NCI-H2081 treated with DMSO at 0.1 percent for 48 hours (cell line): ENCODE results near the gene AK1.

Experiments
- DNase-seq: peaks from one replicate; lab custom pipeline; 2025; lab: John Stamatoyannopoulos, UW

AK1 gene

GRCh38 chr9:127867356-127868277 is 9.9 kb downstream of the AK1 start:
- DNase-seq: no peak

- no peak for DNase-seq
Measured at GRCh38 chr9:127866535-127866934, 10.9 kb downstream of the AK1 start.

GRCh38 chr9:127865645-127866464 is 11.6 kb downstream of the AK1 start:
- no peak for DNase-seq

- no peak for DNase-seq
Measured at GRCh38 chr9:127863191-127863621, 14.3 kb downstream of the AK1 start.

GRCh38 chr9:127862075-127863011 is 15.1 kb downstream of the AK1 start:
- DNase-seq: no peak

GRCh38 chr9:127860779-127861178 is 16.7 kb downstream of the AK1 start:
- DNase-seq: no peak

GRCh38 chr9:127860260-127860659 is 17.2 kb downstream of the AK1 start:
- DNase-seq: no peak

GRCh38 chr9:127858041-127858512 is 19.4 kb downstream of the AK1 start:
- no peak for DNase-seq

GRCh38 chr9:127857278-127857677 is 20.2 kb downstream of the AK1 start:
- no peak for DNase-seq

- no peak for DNase-seq
Measured at GRCh38 chr9:127856729-127857116, 20.8 kb downstream of the AK1 start.

GRCh38 chr9:127856094-127856728 is 21.3 kb downstream of the AK1 start:
- no peak for DNase-seq

GRCh38 chr9:127855522-127855921 is 22.0 kb downstream of the AK1 start:
- DNase-seq: no peak

- DNase-seq: no peak
Measured at GRCh38 chr9:127854960-127855359, 22.5 kb downstream of the AK1 start.

GRCh38 chr9:127854184-127854806 is 23.2 kb downstream of the AK1 start, which contains the start of gene ENG:
Gene ENG (minus strand): TSS chr9:127854658. CDS start chr9:127854355, 303 bp downstream.
- DNase-seq: no peak

- no peak for DNase-seq
Measured at GRCh38 chr9:127853312-127854183, 23.9 kb downstream of the AK1 start.

GRCh38 chr9:127852829-127853228 is 24.6 kb downstream of the AK1 start:
- DNase-seq: no peak

- DNase-seq: no peak
Measured at GRCh38 chr9:127850286-127850830, 27.1 kb downstream of the AK1 start.

GRCh38 chr9:127848756-127849504 is 28.5 kb downstream of the AK1 start:
- no peak for DNase-seq
